COLO668 (cell line): ENCODE data around the gene CCL27.

ENCODE experiments used
- DNase-seq: peaks from one replicate; lab custom pipeline; 2025; ENCODE audit not compliant: unreplicated experiment; lab: John Stamatoyannopoulos, UW

The CCL27 gene

GRCh38 chr9:34628656-34629490, 33.6 kb downstream of the CCL27 start, which contains the start of gene ARID3C:
TSS of gene ARID3C (minus strand) at chr9:34629066. CDS start at chr9:34628014, 1,052 bp downstream.
- peak; percentile 70 for DNase-seq

GRCh38 chr9:34627716-34628655, 34.5 kb downstream of the CCL27 start:
- no peak for DNase-seq

- no peak for DNase-seq
These were observed 37.3 kb downstream of the CCL27 start for GRCh38 chr9:34625186-34625486.

- DNase-seq = no peak
These were observed 37.8 kb downstream of the CCL27 start for GRCh38 chr9:34624475-34625185.

GRCh38 chr9:34623374-34624235, 38.9 kb downstream of the CCL27 start:
- no peak for DNase-seq

GRCh38 chr9:34620061-34620994, 42.1 kb downstream of the CCL27 start, which contains the start of gene DCTN3:
TSS of gene DCTN3 (minus strand) at chr9:34620495. CDS start at chr9:34620464, 31 bp downstream.
- DNase-seq = peak; percentile 90

- DNase-seq = no peak
These were observed 47.3 kb downstream of the CCL27 start for GRCh38 chr9:34615132-34615531.

GRCh38 chr9:34612788-34613390, 49.6 kb downstream of the CCL27 start:
- peak; percentile 73 for DNase-seq
